ENCODE data around the gene TNS4.

Gene TNS4

DNA sequence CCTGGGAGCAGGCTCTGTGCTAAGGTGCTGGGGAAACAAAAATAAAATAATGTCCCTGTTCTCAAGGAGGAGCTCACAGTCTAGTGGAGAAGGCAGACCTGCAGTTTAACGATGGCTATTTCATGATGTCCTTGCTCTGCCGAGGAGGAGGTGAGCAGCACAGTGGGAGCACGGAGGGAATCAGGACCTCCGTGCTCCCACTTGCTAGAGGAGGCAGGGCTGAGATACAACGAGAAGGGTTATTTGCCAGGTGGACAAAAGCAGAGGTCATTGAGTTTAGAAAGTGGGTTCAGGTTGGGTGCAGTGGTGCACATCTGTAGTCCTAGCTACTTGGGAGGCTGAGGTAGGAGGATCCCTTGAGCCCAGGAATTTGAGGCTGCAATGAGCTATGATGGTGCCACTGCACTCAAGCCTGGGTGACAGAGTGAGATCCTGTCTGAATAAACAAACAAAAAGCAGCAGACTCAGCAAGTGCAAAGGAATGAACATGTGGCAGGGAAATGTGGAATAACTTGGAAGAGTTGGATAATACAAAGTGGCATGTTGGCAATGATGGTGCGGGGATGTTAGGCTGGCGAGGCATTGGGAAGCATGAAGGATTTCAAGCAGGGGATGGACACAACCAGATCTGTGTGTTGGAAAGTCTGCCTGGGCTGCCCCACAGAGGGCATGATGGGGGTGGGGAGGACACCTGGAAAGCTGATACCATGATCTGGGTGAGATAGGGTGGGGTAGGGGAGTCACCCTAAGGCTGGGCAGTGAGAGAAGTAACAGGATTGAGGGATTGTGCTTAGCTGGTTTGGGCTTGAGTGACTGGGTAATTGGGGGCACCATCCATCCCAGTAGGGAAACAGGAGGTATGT, 12.8 kb upstream of the TNS4 start:
- CTCF ChIA-PET = interaction anchor here (0.7 to 1.6 kb wide), 3 partner anchors 14 to 42 kb away, joined by 3 read pairs; no protein-coding TSS in a partner anchor

DNA sequence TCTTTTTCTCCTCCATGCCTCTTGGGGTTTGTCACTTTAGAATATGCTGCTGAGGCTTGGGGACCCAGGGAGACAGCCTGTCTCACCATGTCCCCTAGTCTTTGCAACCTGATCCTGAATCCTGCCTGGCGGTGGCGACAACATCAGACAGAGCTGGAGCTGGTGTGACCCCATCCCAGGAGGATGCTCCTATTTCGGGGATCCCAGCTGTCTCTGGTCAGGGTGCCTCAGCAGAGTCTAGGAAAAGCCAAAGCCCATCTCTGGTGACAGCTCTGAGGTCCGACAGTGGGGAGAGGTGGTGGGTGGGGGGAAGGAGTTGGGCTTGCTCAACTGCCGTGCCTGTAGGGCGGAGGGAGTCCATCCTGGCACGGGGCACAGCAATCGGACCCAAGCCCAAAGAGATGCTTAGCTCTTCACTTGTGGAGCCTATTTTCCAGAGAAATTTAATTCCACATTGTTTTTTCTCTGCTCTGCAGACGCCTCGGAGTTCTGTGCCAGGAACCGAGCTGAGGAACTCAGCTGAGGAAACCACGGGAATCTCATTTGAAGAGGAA, 10.3 kb upstream of the TNS4 start:
- DNase-seq (ENCODE audit: extremely low spot score) = no peak
- ChIA-PET POLR2A (no interaction called here), CTCF (interaction anchor here (1.6 kb wide), 1 partner anchor 21 kb away, joined by 5 read pairs; no protein-coding TSS in a partner anchor)
- TF ChIP-seq, protein P1, sequence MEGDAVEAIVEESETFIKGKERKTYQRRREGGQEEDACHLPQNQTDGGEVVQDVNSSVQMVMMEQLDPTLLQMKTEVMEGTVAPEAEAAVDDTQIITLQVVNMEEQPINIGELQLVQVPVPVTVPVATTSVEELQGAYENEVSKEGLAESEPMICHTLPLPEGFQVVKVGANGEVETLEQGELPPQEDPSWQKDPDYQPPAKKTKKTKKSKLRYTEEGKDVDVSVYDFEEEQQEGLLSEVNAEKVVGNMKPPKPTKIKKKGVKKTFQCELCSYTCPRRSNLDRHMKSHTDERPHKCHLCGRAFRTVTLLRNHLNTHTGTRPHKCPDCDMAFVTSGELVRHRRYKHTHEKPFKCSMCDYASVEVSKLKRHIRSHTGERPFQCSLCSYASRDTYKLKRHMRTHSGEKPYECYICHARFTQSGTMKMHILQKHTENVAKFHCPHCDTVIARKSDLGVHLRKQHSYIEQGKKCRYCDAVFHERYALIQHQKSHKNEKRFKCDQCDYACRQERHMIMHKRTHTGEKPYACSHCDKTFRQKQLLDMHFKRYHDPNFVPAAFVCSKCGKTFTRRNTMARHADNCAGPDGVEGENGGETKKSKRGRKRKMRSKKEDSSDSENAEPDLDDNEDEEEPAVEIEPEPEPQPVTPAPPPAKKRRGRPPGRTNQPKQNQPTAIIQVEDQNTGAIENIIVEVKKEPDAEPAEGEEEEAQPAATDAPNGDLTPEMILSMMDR (IDR thresholded peaks at IDR 0.05; ENCODE audit: control extremely low read depth, extremely low read depth, low read depth, missing control alignments) = no peak

More for the DNA sequence above, 12.8 kb upstream of the TNS4 start:
- TF ChIP-seq, protein P1 (IDR thresholded peaks at IDR 0.05; ENCODE audit: control extremely low read depth, extremely low read depth, low read depth, missing control alignments) = no peak
- POLR2A ChIA-PET = no interaction called here
- no peak for DNase-seq (ENCODE audit: extremely low spot score)

DNA sequence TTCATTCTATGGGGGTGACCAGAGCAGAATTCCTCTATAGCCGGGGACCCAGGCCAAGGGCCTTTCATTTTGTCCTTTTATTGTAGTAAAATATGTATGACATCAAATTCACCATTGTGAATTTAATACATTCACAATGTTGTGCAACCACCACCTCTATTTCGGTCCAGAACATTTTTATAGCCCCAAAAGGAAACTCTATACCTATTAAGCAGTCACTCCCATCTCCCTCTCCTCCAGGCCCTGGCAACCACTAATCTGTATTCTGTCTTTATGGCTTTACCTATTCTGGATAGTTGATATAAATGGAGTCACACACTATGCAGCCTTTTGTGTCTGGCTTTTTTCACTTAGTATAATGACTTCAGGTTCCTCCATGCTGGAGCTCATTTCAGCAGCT, 9.7 kb upstream of the TNS4 start:
- TF ChIP-seq, protein P1 (IDR thresholded peaks at IDR 0.05; ENCODE audit: control extremely low read depth, extremely low read depth, low read depth, missing control alignments) = no peak
- ChIA-PET CTCF (interaction anchor here (1.6 kb wide), 1 partner anchor 22 kb away, joined by 5 read pairs; no protein-coding TSS in a partner anchor), POLR2A (no interaction called here)
- DNase-seq (ENCODE audit: extremely low spot score) = no peak

DNA sequence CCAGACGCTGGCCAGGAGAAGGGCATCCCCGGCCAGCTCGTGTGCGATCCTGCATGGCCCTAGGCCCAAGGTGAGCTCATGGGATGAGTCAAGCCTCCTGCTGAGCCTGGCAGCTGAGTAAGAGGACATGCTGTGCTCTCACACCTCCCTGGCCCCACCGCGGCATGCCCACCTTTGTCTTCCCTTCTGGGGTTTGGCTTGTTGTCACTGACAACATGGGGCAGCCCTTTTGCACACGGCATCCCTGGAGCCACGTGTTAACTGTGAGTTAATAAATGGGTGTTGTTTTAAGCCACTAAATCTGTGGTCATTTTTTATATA, 8.9 kb upstream of the TNS4 start:
- TF ChIP-seq, protein P1 (IDR thresholded peaks at IDR 0.05; ENCODE audit: control extremely low read depth, extremely low read depth, low read depth, missing control alignments) = no peak
- no peak for DNase-seq (ENCODE audit: extremely low spot score)
- ChIA-PET CTCF (no interaction called here), POLR2A (no interaction called here)

DNA sequence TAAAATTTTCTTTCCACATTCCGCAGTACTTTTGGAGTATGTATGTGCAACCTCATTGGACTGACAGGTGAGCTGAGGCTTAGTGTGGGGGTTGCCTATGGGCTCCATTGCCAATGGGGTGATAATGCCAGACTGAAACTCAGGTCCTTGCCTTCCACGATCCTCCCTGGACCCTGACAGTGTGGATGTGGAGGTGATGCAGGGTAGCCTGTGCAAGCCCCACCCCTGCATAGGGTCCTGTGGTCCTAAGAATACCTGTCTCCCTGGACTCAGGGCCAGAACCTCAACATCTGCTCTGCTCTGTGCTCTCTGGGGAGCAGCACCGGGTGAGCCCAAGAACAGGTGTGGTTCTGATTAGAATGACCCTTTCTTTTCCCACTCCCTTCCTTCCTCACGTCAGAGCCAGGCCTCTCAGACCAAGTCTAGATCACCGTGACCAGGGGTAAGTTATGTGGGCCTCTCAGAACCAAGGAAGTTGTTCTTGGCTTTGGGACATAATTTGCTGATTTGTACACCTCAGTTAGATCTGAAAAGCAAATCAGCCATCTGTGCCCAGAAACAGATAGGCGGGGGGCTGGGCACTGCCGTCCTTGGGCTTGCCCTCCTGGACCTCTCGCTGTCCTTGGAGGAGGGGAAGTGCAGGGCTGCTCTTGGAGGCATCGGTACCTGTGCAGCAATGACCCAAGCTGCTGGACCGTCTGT, 8.4 kb upstream of the TNS4 start:
- DNase-seq (ENCODE audit: extremely low spot score) = no peak
- ChIA-PET CTCF (no interaction called here), POLR2A (no interaction called here)
- TF ChIP-seq, protein P1 (IDR thresholded peaks at IDR 0.05; ENCODE audit: control extremely low read depth, extremely low read depth, low read depth, missing control alignments) = no peak

DNA sequence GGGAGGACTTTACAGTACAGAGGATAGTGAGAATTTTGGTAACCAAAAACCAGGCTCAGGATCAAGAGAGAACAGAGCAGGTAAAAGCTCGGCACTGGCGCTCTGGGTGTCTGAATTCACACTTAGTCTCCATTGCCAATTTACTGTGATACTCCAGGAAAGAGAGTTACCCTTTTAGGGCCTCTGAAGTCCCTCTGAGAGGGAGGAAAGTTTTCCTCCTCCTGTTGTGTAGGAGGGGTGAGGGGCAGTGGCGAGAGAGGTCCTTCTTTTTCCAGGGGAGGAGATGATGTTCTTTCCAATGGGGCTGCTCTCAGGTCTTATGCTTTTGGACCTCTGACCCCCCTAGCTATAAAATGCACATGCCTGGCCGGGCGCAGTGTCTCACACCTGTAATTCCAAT, 5.4 kb upstream of the TNS4 start:
- ChIA-PET POLR2A (no interaction called here), CTCF (interaction anchor here (1.1 to 2.6 kb wide), 5 partner anchors 8 to 89 kb away, joined by 3 to 6 read pairs (median 4); partner anchors contain the start of gene TOP2A)
- no peak for DNase-seq (ENCODE audit: extremely low spot score)
- TF ChIP-seq, protein P1 (IDR thresholded peaks at IDR 0.05; ENCODE audit: control extremely low read depth, extremely low read depth, low read depth, missing control alignments) = no peak
